GM21529 (cell line): ENCODE measurements around the gene PLCH1.

Experiments used
- ATAC-seq: cut with Tn5 transposase; IDR thresholded peaks from one replicate; pipeline ENCODE4 v1.9.1; 2021; ENCODE audit not compliant: unreplicated experiment

Gene PLCH1

GRCh38 chr3:155746703-155747102 is 1.8 kb upstream of the PLCH1 start:
- ATAC-seq: no peak

- ATAC-seq: no peak
Measured at GRCh38 chr3:155745795-155746550, 1.1 kb upstream of the PLCH1 start.

- ATAC-seq: peak; percentile 59
Measured at GRCh38 chr3:155744010-155744625, 753 bp downstream of the PLCH1 start.

GRCh38 chr3:155743606-155744005 is 1.3 kb downstream of the PLCH1 start:
- ATAC-seq: no peak

GRCh38 chr3:155742349-155742965 is 2.4 kb downstream of the PLCH1 start:
- ATAC-seq: no peak

- no peak for ATAC-seq
Measured at GRCh38 chr3:155741603-155742002, 3.3 kb downstream of the PLCH1 start.

- no peak for ATAC-seq
Measured at GRCh38 chr3:155741101-155741500, 3.8 kb downstream of the PLCH1 start.

- no peak for ATAC-seq
Measured at GRCh38 chr3:155739154-155739553, 5.7 kb downstream of the PLCH1 start.

GRCh38 chr3:155738580-155739076 is 6.2 kb downstream of the PLCH1 start:
- ATAC-seq: no peak

- ATAC-seq: peak; percentile 94
Measured at GRCh38 chr3:155737844-155738460, 6.9 kb downstream of the PLCH1 start.

GRCh38 chr3:155736381-155736780 is 8.5 kb downstream of the PLCH1 start:
- ATAC-seq: no peak

- ATAC-seq: no peak
Measured at GRCh38 chr3:155730843-155731242, 14.0 kb downstream of the PLCH1 start.

GRCh38 chr3:155727836-155728235 is 17.0 kb downstream of the PLCH1 start:
- ATAC-seq: no peak

GRCh38 chr3:155714295-155714718 is 30.6 kb downstream of the PLCH1 start:
- ATAC-seq: no peak

- ATAC-seq: peak; percentile 97
Measured at GRCh38 chr3:155712008-155712407, 32.9 kb downstream of the PLCH1 start.

- ATAC-seq: no peak
Measured at GRCh38 chr3:155704771-155705559, 39.9 kb downstream of the PLCH1 start.

GRCh38 chr3:155704061-155704460 is 40.8 kb downstream of the PLCH1 start:
- no peak for ATAC-seq

GRCh38 chr3:155702745-155703591 is 41.9 kb downstream of the PLCH1 start:
- no peak for ATAC-seq

- ATAC-seq: peak; percentile 76
Measured at GRCh38 chr3:155701882-155702465, 42.9 kb downstream of the PLCH1 start.
